Measurements from ENCODE around the gene LMX1A. TPM values are rescaled to one million over a fixed set of nuclear protein-coding genes. Genes with fewer than 3 reads are reported as not detected.

LMX1A gene
- total RNA-seq, 1 experiment from 2014 or later = not detected

DNA sequence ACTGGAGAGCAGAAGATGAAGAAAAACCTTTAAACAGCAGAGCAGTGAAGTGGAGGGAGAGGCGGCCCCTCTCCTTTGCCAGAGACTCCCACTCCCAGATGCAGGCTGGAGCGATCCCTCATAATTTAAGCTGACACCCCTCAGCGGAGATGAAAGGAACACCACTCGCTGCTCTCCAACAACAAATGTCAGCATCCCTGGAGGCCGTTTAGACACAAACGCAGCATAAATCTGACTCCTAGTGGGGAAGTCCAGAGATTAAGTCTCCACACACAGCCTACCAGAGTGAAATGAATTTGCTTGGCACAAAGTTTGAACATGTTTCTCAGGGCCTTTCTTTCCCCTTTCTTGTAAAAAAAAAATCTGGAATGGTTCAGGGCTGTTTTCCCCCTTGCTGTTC lies 137.8 kb downstream of the LMX1A start:
- no peak overlapping the region for H3K4me3 ChIP-seq (ENCODE audit: low read depth in 2 of 2, low read length in 2 of 2)
- no peak for ATAC-seq
- POLR2A ChIA-PET = no interaction called here
- no peak overlapping the region for H3K27ac ChIP-seq (ENCODE audit: low read length)
- in situ Hi-C loops (cut with HindIII; ENCODE audit: low pct_unique_long_range_greater_than_20kb, low sequenced_read_pairs) = no loop called here
- no peaks in the 10 kb centered on the region for H3K4me1 ChIP-seq (ENCODE audit: control insufficient read depth, insufficient read depth, low read length)
- DNase-seq (ENCODE audit: low read depth, low spot score) = no peak
- CTCF ChIA-PET = interaction anchor here (0.7 kb wide), 1 partner anchor 10 kb away, joined by 3 read pairs; no protein-coding TSS in a partner anchor
- no peaks in the 10 kb centered on the region for H3K9me3 ChIP-seq (ENCODE audit: control insufficient read depth, insufficient read depth, low read depth, low read length)
- TF ChIP-seq, protein P1, sequence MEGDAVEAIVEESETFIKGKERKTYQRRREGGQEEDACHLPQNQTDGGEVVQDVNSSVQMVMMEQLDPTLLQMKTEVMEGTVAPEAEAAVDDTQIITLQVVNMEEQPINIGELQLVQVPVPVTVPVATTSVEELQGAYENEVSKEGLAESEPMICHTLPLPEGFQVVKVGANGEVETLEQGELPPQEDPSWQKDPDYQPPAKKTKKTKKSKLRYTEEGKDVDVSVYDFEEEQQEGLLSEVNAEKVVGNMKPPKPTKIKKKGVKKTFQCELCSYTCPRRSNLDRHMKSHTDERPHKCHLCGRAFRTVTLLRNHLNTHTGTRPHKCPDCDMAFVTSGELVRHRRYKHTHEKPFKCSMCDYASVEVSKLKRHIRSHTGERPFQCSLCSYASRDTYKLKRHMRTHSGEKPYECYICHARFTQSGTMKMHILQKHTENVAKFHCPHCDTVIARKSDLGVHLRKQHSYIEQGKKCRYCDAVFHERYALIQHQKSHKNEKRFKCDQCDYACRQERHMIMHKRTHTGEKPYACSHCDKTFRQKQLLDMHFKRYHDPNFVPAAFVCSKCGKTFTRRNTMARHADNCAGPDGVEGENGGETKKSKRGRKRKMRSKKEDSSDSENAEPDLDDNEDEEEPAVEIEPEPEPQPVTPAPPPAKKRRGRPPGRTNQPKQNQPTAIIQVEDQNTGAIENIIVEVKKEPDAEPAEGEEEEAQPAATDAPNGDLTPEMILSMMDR (IDR thresholded peaks at IDR 0.05) = no peak
- TF ChIP-seq POLR2AphosphoS5 (IDR thresholded peaks at IDR 0.05; ENCODE audit: low read depth, low read length) (no peak), SIN3A (IDR thresholded peaks at IDR 0.05; ENCODE audit: borderline replicate concordance, insufficient read depth, low read depth, low read length) (no peak), TCF7L2 (IDR thresholded peaks at IDR 0.05; ENCODE audit: low read depth, low read length) (no peak), REST (IDR thresholded peaks at IDR 0.05; ENCODE audit: insufficient read depth in 1 of 2, low read depth in 2 of 2, low read length in 1 of 2) (no peak)
- H3K36me3 ChIP-seq (ENCODE audit: control insufficient read depth, insufficient read depth, low read length) = no peaks in the 10 kb centered on the region
- intact Hi-C loops (cut with micrococcal nuclease; ENCODE audit: unreplicated experiment) = no loop called here
- H3K27me3 ChIP-seq (ENCODE audit: control insufficient read depth, insufficient read depth, low read length) = no peaks in the 10 kb centered on the region
- BruUV-seq (replicated peaks) = no TSS peak

GRCh38 chr1:165217958-165218357 lies 138.6 kb downstream of the LMX1A start:
- no peak for TF ChIP-seq REST (IDR thresholded peaks at IDR 0.05; ENCODE audit: insufficient read depth in 1 of 2, low read depth in 2 of 2, low read length in 1 of 2)
- TF ChIP-seq, protein P1 (IDR thresholded peaks at IDR 0.05) = no peak
- no peak for TF ChIP-seq SIN3A (IDR thresholded peaks at IDR 0.05; ENCODE audit: borderline replicate concordance, insufficient read depth, low read depth, low read length)
- TF ChIP-seq POLR2AphosphoS5 (IDR thresholded peaks at IDR 0.05; ENCODE audit: low read depth, low read length) = no peak
- TF ChIP-seq TCF7L2 (IDR thresholded peaks at IDR 0.05; ENCODE audit: low read depth, low read length) = no peak
- ATAC-seq = no peak

More at GRCh38 chr1:165217958-165218357, 138.6 kb downstream of the LMX1A start:
- H3K27me3 ChIP-seq (ENCODE audit: control insufficient read depth, insufficient read depth, low read length) = no peaks in the 10 kb centered on the region
- H3K36me3 ChIP-seq (ENCODE audit: control insufficient read depth, insufficient read depth, low read length) = no peaks in the 10 kb centered on the region
- in situ Hi-C loops (cut with HindIII; ENCODE audit: low pct_unique_long_range_greater_than_20kb, low sequenced_read_pairs) = no loop called here
- H3K9me3 ChIP-seq (ENCODE audit: control insufficient read depth, insufficient read depth, low read depth, low read length) = no peaks in the 10 kb centered on the region
- H3K4me1 ChIP-seq (ENCODE audit: control insufficient read depth, insufficient read depth, low read length) = no peaks in the 10 kb centered on the region
- ChIA-PET POLR2A (no interaction called here), CTCF (no interaction called here)
- no peak overlapping the region for H3K4me3 ChIP-seq (ENCODE audit: low read depth in 2 of 2, low read length in 2 of 2)
- no TSS peak for BruUV-seq (replicated peaks)
- no peak overlapping the region for H3K27ac ChIP-seq (ENCODE audit: low read length)
- intact Hi-C loops (cut with micrococcal nuclease; ENCODE audit: unreplicated experiment) = no loop called here
- no peak for DNase-seq (ENCODE audit: low read depth, low spot score)

All from Panc1 (cell line).